NCI-H2081 treated with DMSO at 0.1 percent for 48 hours (cell line): Measurements from ENCODE around the gene ZMIZ1.

Source experiments
- DNase-seq: peaks from one replicate; lab custom pipeline; 2025; lab: John Stamatoyannopoulos, UW

Gene ZMIZ1

GRCh38 chr10:79138449-79139123 is 69.8 kb downstream of the ZMIZ1 start:
- DNase-seq = no peak

DNA sequence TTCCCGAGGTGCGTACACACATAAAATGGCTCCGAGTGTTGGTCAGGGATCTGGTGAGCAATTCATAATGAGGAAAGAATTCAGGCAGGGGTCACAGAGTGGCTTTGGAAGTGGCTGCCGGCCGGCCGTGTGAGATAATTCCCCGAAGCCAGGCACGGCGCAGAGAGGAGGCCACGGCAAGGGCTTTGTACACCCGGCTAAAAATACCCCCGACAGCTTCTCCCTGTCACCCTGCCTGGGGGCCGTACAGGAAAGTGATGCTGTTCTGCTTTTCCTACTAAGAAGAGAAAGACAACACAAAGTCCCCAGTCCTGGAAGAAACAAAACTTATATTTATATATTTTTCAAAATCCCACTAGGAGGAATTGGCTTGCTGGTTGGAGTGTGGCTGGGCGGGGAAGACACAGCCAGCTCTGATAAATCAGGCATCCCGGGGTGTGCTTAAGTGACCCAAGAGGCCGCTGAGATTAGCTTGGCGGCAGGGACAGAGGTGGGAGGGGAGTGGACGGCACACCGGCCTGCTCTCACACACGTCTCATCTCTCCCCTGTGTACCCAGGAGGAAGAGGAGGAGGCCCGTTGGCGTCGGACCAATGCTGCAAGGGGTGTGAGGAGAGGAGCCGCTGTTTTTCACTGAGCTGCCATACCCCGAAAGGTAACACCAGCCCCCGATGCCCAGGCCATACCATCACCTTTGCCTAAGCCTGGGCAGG is 70.5 kb downstream of the ZMIZ1 start:
- no peak for DNase-seq

GRCh38 chr10:79140085-79140793 is 71.5 kb downstream of the ZMIZ1 start:
- DNase-seq = no peak

GRCh38 chr10:79140855-79141254 is 72.1 kb downstream of the ZMIZ1 start:
- DNase-seq = no peak

DNA sequence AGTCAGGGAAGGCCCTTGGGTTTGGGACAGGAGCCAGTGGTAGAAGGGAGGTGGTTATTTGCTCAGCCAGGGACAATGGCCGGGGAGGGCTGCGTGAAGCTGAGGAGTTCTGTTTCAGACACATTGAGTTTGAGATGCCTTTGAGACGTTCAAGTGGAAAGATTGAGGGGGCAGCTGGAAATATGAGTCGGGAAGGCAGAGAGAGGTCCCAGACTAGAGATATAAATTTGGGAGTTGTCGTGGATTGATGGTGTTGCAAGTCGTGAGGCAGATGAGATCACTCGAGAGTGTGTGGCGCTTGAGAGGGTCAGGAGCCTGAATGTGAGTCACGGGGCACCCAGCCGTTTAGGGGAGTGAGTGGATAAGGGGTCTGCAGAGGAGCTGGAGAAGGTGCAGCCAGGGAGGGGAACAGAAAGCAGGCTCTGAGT is 73.3 kb downstream of the ZMIZ1 start:
- no peak for DNase-seq

DNA sequence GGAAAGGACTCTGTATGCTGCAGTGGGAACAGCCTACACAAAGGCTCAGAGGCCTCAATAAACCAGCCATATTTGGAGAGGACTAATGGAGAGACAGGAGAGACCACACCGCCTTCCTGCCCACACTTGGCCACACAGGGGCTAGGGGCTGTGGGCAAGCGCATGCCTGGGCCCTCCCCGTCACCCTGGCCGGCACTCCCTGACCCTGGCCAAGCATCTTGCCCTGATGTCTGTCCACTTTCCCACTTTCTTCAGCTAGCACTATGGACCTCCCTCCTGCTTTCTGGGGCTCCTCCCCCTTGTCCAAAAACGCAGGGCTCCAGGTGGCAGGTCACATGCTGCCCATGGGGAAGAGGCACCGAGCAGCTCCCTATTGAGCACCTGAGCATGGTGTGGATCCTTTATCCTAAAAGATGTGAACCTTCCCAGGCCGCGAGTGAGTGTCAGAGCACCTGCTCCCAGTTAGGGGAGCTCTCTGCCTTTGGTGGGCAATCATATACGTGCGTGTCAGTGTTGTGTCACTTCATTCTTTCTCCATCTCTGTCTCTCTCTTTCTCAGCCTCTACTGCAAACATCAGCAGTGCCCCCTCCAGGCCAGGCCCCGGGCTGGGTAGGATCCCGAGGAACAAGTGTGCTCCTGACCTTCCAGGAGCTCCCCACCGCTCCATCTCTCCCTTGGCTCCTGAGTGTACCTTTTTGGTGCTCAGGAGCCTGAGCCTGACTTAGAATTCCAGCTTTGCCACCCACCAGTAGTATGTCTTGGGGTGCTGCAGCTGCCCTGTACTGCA is 74.0 kb downstream of the ZMIZ1 start:
- no peak for DNase-seq

DNA sequence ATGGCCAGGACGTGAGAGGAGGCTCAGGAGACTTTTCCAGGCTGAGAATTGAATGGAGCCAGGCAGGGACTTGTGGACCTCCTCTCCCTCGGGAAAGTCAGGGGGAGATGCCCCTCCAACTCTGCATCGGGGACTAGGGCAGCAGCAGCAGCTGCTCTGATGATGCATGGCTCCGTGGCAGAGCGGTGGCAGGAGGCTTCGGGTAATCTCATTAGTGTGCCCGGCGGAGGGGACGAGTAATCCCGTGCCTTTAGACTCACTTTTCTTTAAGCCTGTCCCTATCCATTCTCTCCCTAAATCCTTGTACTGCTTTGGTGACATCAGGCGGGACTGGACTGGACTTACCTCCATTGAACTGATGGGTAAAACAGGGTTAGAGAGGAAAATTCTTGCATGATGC is 75.1 kb downstream of the ZMIZ1 start:
- DNase-seq = no peak

DNA sequence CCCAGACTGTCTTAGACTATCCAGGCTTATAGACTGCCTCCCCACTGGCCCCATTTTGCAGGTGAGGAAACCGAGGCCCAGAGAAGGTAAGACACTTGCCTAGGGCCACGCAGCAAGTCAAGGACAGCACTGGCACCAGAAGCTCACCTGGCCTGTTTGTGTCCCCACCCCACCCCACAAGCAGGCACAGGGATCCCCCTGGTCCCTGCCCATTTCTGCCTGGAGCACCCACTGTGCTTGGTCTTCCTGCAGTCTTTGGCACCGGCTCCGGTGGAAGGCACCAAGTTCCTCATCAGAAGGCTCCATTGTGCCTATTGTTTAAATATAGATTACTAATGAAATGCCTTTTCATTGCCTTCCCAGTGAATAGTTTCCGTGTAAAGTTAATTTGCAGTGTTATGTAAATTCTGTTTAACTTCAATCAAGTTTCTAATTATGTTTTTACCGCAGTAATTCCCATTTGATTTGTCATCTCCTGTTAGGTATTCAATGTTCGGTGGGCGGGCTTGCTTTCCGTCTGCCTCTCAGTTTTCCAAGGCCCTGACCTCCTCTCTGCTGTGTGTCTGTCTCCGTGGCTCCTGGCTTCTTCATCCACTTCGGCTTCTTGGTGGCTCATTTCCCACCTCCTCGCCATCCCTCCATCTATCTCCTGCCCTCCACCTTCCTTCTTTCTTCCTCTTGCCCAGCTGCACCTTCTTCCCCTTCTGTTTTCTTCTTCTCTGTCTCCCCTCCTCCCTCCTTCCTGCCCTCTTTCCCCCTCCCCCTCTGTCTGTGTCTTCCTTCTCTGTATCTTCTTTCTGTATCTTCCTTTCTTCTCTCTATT is 75.8 kb downstream of the ZMIZ1 start:
- no peak for DNase-seq

GRCh38 chr10:79145174-79145483 is 76.4 kb downstream of the ZMIZ1 start:
- DNase-seq = no peak

DNA sequence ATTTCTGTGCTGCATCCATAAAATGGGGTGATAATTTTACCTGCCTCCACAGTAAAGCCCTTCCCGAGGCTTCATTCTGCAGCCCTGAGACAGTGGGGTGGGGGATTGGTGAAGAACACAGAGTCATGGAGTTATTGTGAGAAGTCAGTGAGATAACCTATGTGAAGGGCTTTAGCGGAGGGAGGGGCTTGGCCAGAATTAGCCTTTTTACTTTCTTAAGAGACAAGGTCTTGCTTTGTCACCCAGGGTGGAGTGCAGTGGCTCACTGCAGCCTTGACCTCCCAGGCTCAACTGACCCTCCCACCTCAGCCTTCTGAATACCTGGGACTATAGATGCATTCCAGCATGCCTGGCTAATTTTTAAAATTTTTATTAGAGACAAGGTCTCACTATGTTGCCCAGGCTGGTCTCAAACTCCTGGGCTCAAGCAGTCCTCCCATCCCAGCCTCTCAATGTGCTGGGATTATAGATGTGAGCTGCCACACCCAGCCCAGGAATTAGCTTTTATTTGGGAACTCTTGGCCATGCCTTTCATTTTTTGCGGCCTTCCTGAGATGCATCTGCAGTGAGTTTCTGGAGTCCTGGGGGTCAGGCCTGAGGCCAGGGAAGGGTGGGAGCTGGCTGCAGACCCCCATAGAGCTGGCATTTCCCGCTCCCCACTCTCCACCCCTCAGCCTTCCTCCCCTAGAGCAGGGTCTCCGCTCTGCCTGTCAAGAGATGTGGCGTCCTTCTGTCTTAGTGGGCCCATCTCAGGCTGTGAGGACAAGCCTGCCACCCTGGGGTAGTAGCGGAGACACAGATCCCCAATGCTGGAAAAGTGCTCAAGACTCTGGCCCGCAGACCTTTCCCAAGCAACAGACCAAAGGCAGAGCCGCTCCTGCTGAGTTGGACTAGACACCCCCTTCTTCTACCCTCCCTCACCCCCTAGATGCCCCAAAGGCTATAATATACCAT is 77.0 kb downstream of the ZMIZ1 start:
- no peak for DNase-seq

DNA sequence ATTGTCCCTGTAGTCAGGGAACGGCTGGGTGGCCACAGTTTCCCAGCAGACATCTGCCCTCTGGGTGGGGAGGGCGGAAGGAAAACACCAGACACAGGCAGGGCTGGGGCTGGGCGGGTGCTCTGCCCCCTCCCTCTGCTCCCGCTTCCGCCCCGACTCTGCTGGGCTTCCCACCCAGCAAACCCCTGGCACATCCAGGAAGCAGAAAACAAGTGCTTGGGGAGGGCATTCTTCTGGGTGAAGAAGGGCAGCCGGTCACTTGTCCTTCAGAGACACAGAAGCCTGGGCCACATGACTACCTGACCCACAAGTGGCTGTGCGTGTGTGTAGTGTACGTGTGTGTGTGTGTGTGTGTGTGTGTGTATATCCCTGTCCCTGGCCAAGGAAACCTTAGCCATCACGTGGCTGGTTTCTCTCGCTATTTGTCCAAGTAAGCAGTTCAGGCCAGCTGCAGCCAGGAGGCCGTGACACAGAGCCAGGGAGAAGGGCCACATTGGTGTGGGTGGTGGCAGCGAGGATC is 77.9 kb downstream of the ZMIZ1 start:
- no peak for DNase-seq

GRCh38 chr10:79147306-79147705 is 78.5 kb downstream of the ZMIZ1 start:
- no peak for DNase-seq

GRCh38 chr10:79147796-79148451 is 79.2 kb downstream of the ZMIZ1 start:
- no peak for DNase-seq

DNA sequence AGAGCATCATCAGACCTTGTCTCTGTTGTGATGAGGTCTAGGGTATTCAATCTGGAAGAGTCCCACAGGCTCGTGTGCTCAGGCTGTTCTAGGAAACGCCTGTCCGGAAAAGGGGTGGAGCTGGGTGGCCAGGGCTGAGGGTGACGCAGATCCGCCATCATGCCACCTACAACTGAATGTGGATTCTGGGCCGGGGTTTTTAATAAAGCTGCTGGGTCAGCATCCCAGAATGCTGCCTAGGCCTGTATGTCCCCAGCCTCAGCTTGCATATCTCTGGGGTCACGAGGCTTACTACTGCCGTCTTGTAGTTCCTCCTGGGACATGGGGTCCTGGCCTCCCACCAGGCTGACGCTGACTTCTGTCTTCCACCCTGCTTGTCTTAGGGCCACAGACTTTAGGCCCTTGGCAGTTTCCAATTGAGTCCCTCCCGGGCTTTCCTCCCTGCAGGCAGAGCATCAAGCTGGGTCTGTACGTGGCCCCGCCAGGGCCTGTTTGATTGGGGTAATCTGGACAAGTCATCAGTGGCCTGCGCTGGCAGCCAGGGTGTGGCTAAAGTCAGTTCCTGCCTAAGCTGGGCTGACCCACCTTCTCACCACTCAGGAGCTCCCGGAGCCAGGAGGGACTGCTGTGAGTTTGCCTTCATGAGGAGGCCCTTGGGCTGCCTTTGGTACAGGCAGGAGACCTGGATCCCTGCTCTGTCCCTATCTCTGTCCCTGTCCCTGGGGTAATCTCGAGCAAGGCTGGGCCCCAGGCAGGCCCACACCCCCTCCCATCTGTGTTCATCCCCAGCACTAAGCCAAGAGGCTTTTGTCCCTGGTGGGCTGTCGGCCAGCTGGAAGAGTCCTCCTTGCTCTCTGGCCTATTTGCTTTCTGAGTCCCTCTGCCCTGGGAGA is 79.9 kb downstream of the ZMIZ1 start:
- DNase-seq = no peak

- DNase-seq = no peak
These were observed 80.5 kb downstream of the ZMIZ1 start for GRCh38 chr10:79149345-79149661.

DNA sequence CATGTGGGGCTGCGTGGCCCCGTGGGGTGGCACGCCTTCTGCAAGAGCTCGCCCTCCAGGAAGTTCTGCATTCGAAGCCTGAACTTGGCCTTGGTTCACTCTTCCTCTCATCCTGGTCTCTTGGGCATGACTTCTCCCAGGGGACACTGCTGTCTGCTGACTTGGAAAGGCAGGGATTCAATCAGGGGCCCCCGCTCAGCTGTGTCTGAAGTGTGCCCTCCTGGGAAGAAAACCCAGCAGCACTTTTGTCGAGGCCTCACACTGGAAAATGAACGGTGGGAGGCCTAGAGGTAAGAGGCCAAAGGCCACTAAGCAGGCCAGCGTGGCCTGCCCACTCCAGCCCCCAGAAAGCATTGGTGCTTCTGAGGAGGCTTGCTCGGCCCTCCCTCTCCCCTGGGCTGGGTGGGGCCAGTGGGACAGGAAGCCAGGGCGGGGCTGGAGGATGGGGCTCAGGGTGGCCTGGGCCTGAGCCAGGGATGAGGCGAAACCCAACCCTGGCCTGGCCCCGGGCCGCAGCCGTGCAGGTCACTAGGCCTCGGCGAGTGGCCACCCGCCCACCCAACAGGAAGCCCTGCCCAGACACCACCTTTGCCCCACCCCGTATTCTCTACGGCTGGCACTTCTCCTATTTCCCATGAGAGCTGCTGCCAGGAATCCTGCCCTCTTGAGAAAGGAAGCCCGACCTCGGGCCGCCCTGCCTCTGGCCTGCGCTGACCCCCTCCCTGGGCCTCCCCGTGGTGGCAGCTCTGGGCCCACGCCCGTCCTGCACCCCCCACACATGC is 81.1 kb downstream of the ZMIZ1 start:
- DNase-seq = no peak

DNA sequence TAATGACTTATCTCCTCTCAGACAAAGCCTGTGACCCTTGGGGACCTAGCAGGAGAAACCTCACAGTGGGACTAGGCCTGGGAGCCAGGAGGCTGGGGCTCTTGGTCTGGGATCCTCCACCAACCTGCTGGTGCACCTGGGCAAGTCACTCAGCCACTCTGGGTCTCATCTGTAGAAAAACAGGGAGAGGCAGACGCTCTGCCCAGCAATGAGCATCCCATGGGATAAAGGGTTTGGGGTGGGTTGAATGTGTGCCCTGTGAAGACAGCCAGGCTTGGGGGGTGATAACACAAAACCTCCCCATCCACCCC is 81.6 kb downstream of the ZMIZ1 start:
- DNase-seq = no peak

DNA sequence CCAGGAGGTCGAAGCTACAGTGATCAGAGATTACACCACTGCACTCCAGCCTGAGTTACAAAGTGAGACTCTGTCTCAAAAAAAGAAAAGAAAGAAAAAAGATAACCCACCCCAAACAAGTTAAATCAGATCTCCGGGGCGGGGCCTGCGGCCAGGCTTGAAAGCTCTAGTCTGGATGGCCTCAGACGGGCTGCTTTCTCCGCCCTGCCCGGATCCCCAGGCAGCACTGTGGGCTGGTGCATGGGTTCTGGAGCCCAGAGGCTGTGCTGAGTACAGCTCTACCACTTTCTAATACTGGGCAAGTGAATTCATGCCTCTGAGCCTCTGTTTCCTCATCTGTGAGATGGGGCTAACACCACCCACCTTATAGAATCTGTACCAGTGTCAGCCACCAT is 83.7 kb downstream of the ZMIZ1 start:
- DNase-seq = no peak
